ENCODE measurements around the gene DDX43.
A peak's percentile ranks its signal among the peaks of the same experiment; 100 is the strongest.
"Not testable (repeated sequence)": the region's sequence is repeated elsewhere in the genome, so short reads cannot be mapped to it uniquely, and the experiment has no call there.

DDX43 gene

GRCh38 chr6:73389854-73390253, 4.8 kb upstream of the DDX43 start:
- peak; percentile 1 for DNase-seq

GRCh38 chr6:73391675-73392074, 3.0 kb upstream of the DDX43 start:
- DNase-seq, result no peak

DNA sequence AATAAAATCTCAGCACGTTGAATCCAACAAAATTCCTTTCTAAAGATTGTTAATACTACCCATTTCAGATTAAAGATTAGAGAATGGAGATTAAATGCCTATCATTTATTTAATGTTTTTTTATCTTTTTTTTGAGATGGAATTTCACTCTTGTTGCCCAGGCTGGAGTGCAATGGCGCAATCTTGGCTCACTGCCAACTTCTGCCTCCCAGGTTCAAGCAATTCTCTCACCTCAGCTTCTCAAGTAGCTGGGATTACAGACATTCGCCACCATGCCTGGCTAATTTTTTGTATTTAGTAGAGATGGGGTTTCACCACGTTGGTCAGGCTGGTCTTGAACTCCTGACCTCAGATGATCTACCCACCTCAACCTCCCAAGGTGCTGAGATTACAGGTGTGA, 2.4 kb upstream of the DDX43 start:
- not testable (repeated sequence) for DNase-seq

DNA sequence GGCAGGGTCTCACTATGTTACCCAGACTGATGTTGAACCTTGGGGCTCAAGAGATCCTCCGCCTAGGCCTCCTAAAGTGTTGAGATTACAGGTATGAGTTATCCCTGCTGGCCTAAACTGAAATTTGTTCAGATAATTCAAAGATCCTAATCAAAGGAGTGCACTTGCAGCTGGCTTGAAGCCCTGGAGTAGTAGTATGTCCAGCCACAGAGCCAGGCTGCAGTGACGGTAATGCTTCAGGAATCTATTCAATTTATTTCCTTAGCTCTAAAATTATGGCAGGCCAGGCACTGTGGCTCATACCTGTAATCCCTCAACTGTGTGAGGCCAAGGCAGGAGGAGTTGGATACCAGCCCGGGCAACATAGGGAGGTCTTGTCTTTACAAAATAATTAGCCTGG, 1.4 kb upstream of the DDX43 start:
- DNase-seq, result no peak

- DNase-seq, result no peak
Measured at GRCh38 chr6:73395875-73396274, 1.2 kb downstream of the DDX43 start.

GRCh38 chr6:73400656-73401055, 6.0 kb downstream of the DDX43 start:
- no peak for DNase-seq

- DNase-seq, result no peak
Measured at GRCh38 chr6:73409395-73409794, 14.8 kb downstream of the DDX43 start.

- no peak for DNase-seq
Measured at GRCh38 chr6:73413102-73413501, 18.5 kb downstream of the DDX43 start.

- no peak for DNase-seq
Measured at GRCh38 chr6:73418081-73418741, 23.6 kb downstream of the DDX43 start.

GRCh38 chr6:73421534-73421933, 26.9 kb downstream of the DDX43 start:
- no peak for DNase-seq

DNA sequence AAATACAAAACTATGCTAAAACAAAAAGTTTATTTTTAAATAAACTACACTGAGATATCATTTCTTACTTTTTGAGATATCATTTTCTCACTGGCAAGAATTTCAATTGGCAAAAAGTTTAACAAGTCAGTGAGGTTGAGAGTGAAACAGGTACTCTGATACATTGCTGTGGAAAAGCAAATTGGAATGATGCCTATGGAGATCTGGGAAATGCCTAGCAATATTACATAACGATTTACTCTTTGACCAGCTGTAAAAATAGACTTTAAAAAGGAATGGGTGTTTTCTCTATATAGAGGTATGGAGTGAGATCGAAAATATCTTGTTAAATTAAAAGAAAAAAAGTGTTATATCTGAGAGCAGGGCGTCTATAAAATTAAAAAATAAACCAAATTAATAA, 40.6 kb downstream of the DDX43 start:
- no peak for DNase-seq

GRCh38 chr6:73443555-73443954, 48.9 kb downstream of the DDX43 start:
- no peak for DNase-seq

- DNase-seq, result no peak
Measured at GRCh38 chr6:73451223-73452106, 56.8 kb downstream of the DDX43 start.

- DNase-seq, result no peak
Measured at GRCh38 chr6:73452107-73452461, 57.5 kb downstream of the DDX43 start, which contains the start of gene CGAS. CGAS (minus strand) TSS chr6:73452297; CDS start chr6:73452181, 116 bp downstream.

DNA sequence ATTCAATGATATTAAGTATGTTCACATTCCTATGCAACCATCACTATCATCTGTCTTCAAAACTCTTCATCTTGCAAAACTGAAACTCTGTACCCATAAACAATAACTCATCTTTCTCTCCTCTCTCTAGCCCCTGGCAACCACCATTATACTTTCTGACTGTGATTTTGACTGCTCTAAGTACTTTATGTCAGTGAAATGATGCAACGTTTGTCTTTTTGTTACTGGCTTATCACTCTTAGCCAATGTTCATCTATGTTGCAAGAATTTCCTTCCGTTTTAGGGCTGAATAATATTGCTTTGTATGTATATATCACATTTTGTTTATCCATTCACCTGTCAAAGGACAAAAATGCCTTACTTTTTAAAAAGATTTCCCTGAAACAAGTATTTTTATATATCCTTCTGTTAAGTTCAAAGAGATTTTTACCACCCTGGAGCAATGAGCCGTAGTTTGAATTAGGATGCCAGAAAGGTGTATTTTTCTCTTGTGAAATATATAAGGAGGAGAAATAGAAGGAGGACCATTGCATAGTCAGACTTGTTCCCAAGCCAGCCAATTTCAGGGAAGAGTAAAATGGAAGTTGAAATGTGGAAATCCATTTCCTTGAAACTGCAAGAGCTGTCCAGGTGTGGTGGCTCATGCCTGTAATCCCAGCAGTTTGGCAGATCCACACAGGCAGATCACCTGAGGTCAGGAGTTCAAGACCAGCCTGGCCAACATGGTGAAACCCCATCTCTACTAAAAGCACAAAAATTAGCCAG, 61.4 kb downstream of the DDX43 start:
- no peak for DNase-seq

DNA sequence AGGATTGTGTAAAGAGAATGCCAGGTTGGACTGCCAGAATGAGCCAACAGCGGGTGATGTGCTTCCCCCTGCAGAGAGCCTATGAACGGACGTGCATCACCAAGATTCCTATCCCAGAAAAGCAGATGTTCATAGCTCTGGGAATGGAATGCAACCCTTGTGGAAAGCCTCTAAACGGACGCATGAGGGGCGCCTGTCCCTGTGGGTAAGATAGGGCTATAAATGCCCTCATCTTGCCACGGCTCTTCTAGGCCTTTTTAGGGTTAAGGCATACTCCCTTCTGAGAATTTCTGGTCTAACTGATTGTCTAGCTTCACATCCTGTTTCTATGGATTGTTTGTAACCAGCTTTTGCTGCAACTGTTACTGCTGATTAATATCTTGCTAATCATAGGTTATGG, 64.8 kb downstream of the DDX43 start:
- not testable (repeated sequence) for DNase-seq

DNA sequence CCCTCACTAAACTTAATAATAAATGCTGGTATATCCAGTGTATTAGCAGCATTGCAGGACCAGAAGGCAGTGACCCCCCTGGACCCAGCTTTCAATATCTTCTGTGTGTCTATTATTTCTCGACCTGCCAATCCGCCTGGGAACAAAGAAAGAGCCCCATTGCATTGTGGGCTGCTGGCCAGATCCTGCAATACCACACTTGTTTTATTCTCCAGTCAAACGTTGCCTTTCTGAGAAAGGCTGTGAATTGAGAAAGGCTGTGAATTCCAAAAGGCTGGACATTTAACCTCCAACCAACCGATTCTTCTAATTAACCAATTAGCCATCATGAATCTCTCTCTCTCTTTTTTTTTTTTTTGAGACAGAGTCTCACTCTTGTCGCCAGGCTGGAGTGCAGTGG, 65.4 kb downstream of the DDX43 start:
- no peak for DNase-seq

GRCh38 chr6:73461537-73462350, 67.1 kb downstream of the DDX43 start, which contains the start of gene MTO1:
MTO1 (plus strand) TSS chr6:73461737; CDS start chr6:73461855, 118 bp downstream.
- DNase-seq, result peak; percentile 44
